Measurements from ENCODE around the gene FBXW12.

Gene FBXW12

DNA sequence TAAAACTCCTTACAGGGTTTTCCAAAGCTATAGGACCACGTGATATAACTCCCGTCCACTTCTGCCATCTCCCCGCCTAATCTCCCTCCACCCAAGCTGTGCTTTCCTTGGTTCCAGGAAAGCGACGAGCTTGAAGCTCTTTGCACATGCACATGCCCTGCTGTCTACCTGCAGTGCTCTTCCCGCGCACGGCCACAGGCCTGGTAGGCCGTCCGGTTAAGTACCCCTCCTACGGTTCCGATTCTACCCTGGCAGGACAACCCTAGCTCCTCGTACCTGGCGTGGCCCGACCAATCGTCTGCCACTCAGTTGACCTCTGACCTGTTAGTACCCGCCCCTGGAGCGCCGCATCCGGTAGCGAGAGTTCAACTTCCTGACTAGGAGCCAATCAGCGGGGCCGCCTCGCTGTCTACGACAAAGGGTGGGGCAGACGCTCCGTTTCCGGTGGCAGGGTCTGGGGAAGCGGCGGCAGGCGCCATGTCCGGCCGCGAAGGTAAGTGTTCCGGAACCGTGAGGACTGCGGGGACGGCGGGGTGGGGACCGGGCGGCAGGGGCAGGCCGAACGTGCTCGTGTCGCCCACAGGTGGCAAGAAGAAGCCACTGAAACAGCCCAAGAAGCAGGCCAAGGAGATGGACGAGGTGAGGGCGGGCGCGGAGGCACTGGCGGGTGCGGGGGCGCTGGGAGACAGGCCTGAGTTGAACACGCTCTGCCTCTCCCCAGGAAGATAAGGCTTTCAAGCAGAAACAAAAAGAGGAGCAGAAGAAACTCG lies 68.0 kb downstream of the FBXW12 start, which contains the start of the genes CCDC51 and TMA7 (continued):
- TF ChIP-seq, protein P1, sequence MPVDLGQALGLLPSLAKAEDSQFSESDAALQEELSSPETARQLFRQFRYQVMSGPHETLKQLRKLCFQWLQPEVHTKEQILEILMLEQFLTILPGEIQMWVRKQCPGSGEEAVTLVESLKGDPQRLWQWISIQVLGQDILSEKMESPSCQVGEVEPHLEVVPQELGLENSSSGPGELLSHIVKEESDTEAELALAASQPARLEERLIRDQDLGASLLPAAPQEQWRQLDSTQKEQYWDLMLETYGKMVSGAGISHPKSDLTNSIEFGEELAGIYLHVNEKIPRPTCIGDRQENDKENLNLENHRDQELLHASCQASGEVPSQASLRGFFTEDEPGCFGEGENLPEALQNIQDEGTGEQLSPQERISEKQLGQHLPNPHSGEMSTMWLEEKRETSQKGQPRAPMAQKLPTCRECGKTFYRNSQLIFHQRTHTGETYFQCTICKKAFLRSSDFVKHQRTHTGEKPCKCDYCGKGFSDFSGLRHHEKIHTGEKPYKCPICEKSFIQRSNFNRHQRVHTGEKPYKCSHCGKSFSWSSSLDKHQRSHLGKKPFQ (tag by site-specific recombination; IDR thresholded peaks at IDR 0.05): no peak
- TF ChIP-seq ZNF600 (tag by site-specific recombination; IDR thresholded peaks at IDR 0.05) (peak; percentile 93), KLF7 (tag by site-specific recombination; IDR thresholded peaks at IDR 0.05; ENCODE audit: borderline replicate concordance) (0 out of 2 replicates have a peak, but pooled peaks have one; percentile 11), ZBTB26 (tag by site-specific recombination; optimal IDR thresholded peaks at IDR 0.05) (peak; percentile 59), ZBTB17 (tag by site-specific recombination; IDR thresholded peaks at IDR 0.05) (peak; percentile 87), GLI4 (tag by site-specific recombination; IDR thresholded peaks at IDR 0.05) (no peak), KLF1 (tag by site-specific recombination; IDR thresholded peaks at IDR 0.05) (peak; percentile 58), SP3 (tag by site-specific recombination; IDR thresholded peaks at IDR 0.05) (peak; percentile 87), EGR2 (tag by site-specific recombination; IDR thresholded peaks at IDR 0.05; ENCODE audit: low read depth) (peak; percentile 62; the same call in 1 of the 2 replicates), ZFHX2 (tag by site-specific recombination; conservative IDR thresholded peaks at IDR 0.05) (peak; percentile 66; the same call in 1 of the 2 replicates), ZNF514 (tag by site-specific recombination; IDR thresholded peaks at IDR 0.05) (no peak), ZEB2 (tag by site-specific recombination; IDR thresholded peaks at IDR 0.05) (peak; percentile 85), RBAK (tag by site-specific recombination; IDR thresholded peaks at IDR 0.05) (no peak), TRIM28 (IDR thresholded peaks at IDR 0.05; ENCODE audit: borderline replicate concordance, low read length) (0 out of 2 replicates have a peak, but pooled peaks have one; percentile 25), KLF9 (tag by site-specific recombination; IDR thresholded peaks at IDR 0.05; ENCODE audit: low read depth) (0 out of 2 replicates have a peak, but pooled peaks have one; percentile 25)
- TF ChIP-seq, protein P2, sequence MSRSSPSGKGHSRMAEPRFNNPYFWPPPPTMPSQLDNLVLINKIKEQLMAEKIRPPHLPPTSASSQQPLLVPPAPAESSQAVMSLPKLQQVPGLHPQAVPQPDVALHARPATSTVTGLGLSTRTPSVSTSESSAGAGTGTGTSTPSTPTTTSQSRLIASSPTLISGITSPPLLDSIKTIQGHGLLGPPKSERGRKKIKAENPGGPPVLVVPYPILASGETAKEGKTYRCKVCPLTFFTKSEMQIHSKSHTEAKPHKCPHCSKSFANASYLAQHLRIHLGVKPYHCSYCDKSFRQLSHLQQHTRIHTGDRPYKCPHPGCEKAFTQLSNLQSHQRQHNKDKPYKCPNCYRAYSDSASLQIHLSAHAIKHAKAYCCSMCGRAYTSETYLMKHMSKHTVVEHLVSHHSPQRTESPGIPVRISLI (tag by site-specific recombination; IDR thresholded peaks at IDR 0.05): no peak

GRCh38 chr3:48440590-48440958 lies 68.6 kb downstream of the FBXW12 start:
- POLR2A ChIA-PET: interaction anchor here (1.7 kb wide), 1 partner anchor 32 kb away, joined by 13 read pairs; no protein-coding TSS in a partner anchor
- TF ChIP-seq, protein P3, sequence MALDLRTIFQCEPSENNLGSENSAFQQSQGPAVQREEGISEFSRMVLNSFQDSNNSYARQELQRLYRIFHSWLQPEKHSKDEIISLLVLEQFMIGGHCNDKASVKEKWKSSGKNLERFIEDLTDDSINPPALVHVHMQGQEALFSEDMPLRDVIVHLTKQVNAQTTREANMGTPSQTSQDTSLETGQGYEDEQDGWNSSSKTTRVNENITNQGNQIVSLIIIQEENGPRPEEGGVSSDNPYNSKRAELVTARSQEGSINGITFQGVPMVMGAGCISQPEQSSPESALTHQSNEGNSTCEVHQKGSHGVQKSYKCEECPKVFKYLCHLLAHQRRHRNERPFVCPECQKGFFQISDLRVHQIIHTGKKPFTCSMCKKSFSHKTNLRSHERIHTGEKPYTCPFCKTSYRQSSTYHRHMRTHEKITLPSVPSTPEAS (tag by site-specific recombination; IDR thresholded peaks at IDR 0.05): no peak
- TF ChIP-seq, protein P4, sequence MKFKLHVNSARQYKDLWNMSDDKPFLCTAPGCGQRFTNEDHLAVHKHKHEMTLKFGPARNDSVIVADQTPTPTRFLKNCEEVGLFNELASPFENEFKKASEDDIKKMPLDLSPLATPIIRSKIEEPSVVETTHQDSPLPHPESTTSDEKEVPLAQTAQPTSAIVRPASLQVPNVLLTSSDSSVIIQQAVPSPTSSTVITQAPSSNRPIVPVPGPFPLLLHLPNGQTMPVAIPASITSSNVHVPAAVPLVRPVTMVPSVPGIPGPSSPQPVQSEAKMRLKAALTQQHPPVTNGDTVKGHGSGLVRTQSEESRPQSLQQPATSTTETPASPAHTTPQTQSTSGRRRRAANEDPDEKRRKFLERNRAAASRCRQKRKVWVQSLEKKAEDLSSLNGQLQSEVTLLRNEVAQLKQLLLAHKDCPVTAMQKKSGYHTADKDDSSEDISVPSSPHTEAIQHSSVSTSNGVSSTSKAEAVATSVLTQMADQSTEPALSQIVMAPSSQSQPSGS (tag by site-specific recombination; IDR thresholded peaks at IDR 0.05; ENCODE audit: low read depth): no peak
- no peak for TF ChIP-seq ZNF155 (tag by site-specific recombination; IDR thresholded peaks at IDR 0.05)
- no peak for TF ChIP-seq SETDB1 (IDR thresholded peaks at IDR 0.05; ENCODE audit: insufficient read length, low read length)
- TF ChIP-seq, protein P5, sequence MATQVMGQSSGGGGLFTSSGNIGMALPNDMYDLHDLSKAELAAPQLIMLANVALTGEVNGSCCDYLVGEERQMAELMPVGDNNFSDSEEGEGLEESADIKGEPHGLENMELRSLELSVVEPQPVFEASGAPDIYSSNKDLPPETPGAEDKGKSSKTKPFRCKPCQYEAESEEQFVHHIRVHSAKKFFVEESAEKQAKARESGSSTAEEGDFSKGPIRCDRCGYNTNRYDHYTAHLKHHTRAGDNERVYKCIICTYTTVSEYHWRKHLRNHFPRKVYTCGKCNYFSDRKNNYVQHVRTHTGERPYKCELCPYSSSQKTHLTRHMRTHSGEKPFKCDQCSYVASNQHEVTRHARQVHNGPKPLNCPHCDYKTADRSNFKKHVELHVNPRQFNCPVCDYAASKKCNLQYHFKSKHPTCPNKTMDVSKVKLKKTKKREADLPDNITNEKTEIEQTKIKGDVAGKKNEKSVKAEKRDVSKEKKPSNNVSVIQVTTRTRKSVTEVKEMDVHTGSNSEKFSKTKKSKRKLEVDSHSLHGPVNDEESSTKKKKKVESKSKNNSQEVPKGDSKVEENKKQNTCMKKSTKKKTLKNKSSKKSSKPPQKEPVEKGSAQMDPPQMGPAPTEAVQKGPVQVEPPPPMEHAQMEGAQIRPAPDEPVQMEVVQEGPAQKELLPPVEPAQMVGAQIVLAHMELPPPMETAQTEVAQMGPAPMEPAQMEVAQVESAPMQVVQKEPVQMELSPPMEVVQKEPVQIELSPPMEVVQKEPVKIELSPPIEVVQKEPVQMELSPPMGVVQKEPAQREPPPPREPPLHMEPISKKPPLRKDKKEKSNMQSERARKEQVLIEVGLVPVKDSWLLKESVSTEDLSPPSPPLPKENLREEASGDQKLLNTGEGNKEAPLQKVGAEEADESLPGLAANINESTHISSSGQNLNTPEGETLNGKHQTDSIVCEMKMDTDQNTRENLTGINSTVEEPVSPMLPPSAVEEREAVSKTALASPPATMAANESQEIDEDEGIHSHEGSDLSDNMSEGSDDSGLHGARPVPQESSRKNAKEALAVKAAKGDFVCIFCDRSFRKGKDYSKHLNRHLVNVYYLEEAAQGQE (tag by site-specific recombination; IDR thresholded peaks at IDR 0.05): no peak
- TF ChIP-seq ZNF585B (tag by site-specific recombination; IDR thresholded peaks at IDR 0.05): no peak
- TF ChIP-seq ZNF529 (tag by site-specific recombination; IDR thresholded peaks at IDR 0.05; ENCODE audit: insufficient replicate concordance): no peak
- no peak for TF ChIP-seq EGR2 (tag by site-specific recombination; IDR thresholded peaks at IDR 0.05; ENCODE audit: low read depth)
- TF ChIP-seq ZNF37A (tag by site-specific recombination; IDR thresholded peaks at IDR 0.05): no peak
- no peak for TF ChIP-seq SP2 (tag by site-specific recombination; IDR thresholded peaks at IDR 0.05)
- TF ChIP-seq ZFP69B (tag by site-specific recombination; IDR thresholded peaks at IDR 0.05): no peak

More at GRCh38 chr3:48440590-48440958, 68.6 kb downstream of the FBXW12 start:
- Histone ChIP-seq H3K27ac (ENCODE audit: extremely low read depth, low read depth, low read length) (peak overlapping the region; percentile 67), H3K4me3 (ENCODE audit: low read depth, low read length) (peak overlapping the region; percentile 84), H3K9me3 (ENCODE audit: control insufficient read depth, insufficient read depth, low read depth, low read length) (no peaks in the 10 kb centered on the region), H3K36me3 (ENCODE audit: control insufficient read depth in 2 of 2, insufficient read depth in 1 of 2, low read length in 2 of 2) (peaks cover 14 to 34% of the 10 kb centered on the region in 2 experiments; a peak in 2 of 3 replicates), H3K4me1 (ENCODE audit: control insufficient read depth, insufficient read depth, low read length) (no peaks in the 10 kb centered on the region)
- CTCF ChIA-PET: interaction anchor here (2.3 to 2.8 kb wide), 2 partner anchors 40 to 246 kb away, joined by 11 to 15 read pairs; no protein-coding TSS in a partner anchor
